ENCODE data around the gene TNFSF8.

The TNFSF8 gene

GRCh38 chr9:114864471-114864870 is 65.9 kb downstream of the TNFSF8 start:
- no peak for DNase-seq

GRCh38 chr9:114861922-114862605 is 68.3 kb downstream of the TNFSF8 start:
- DNase-seq, result no peak

- DNase-seq, result no peak
Observed at GRCh38 chr9:114861273-114861672, 69.1 kb downstream of the TNFSF8 start.

- no peak for DNase-seq
Observed at GRCh38 chr9:114860187-114860586, 70.2 kb downstream of the TNFSF8 start.

- no peak for DNase-seq
Observed at GRCh38 chr9:114856942-114857315, 73.5 kb downstream of the TNFSF8 start.

- DNase-seq, result no peak
Observed at GRCh38 chr9:114856215-114856941, 74.0 kb downstream of the TNFSF8 start.

GRCh38 chr9:114855488-114855887 is 74.9 kb downstream of the TNFSF8 start:
- no peak for DNase-seq

- no peak for DNase-seq
Observed at GRCh38 chr9:114854736-114855355, 75.5 kb downstream of the TNFSF8 start.

GRCh38 chr9:114853071-114853855 is 77.1 kb downstream of the TNFSF8 start:
- DNase-seq, result no peak

GRCh38 chr9:114852050-114852594 is 78.3 kb downstream of the TNFSF8 start:
- no peak for DNase-seq

GRCh38 chr9:114851306-114851705 is 79.1 kb downstream of the TNFSF8 start:
- DNase-seq, result no peak
